H1 (cell line): ENCODE results near the gene NDUFA9. TPM values are rescaled to one million over a fixed set of nuclear protein-coding genes. Genes with fewer than 3 reads are reported as not detected.

Source experiments
- CTCF ChIA-PET: fragments of 300-600 bp; sonication (Branson Sonifier 250); formaldehyde crosslinking; loops from one replicate; lab custom pipeline; 2021; ENCODE audit not compliant: partially characterized antibody; lab: Charles Lee
- POLR2A ChIA-PET: fragments of 300-600 bp; sonication (Branson Sonifier 250); formaldehyde crosslinking; loops from one replicate; lab custom pipeline; 2021; ENCODE audit warnings: inconsistent platforms; ENCODE audit not compliant: partially characterized antibody; lab: Charles Lee
- DNase-seq, 2 experiments: peaks; one replicate each; pipeline versions ENCODE4 v3.0.0 to v3.0.0-alpha.2; 2010 to 2022; ENCODE audit warnings: low spot score in 2 of 2, low read depth in 1 of 2, mixed read lengths in 1 of 2
- FAIRE-seq: peaks from 2 replicates; lab custom pipeline; 2011; peaks lifted over from hg19 to GRCh38; lab: Jason Lieb, UNC
- H2AFZ ChIP-seq: 2 replicates; pipeline ENCODE4 v1.8.1; 2012; ENCODE audit warnings: low read length, inconsistent platforms
- H2AK5ac ChIP-seq: 2 replicates; pipeline ENCODE4 v1.6.1; 2013; ENCODE audit warnings: low read depth, low read length
- H2BK120ac ChIP-seq: replicated peaks from 2 replicates; pipeline ENCODE3; 2013; ENCODE audit warnings: low read depth, low read length, inconsistent platforms
- H2BK12ac ChIP-seq: 2 replicates; pipeline ENCODE4 v1.6.1; 2013; ENCODE audit warnings: low read depth, low read length
- H2BK15ac ChIP-seq: 2 replicates; pipeline ENCODE4 v1.6.1; 2013; ENCODE audit warnings: low read length
- H2BK20ac ChIP-seq: 2 replicates; pipeline ENCODE4 v1.6.1; 2013; ENCODE audit warnings: low read length
- H2BK5ac ChIP-seq: 2 replicates; pipeline ENCODE4 v1.6.1; 2013; ENCODE audit warnings: low read depth, low read length
- H3K14ac ChIP-seq: 2 replicates; pipeline ENCODE4 v1.6.1; 2013; ENCODE audit warnings: inconsistent platforms; ENCODE audit not compliant: insufficient read length
- H3K18ac ChIP-seq: 2 replicates; pipeline ENCODE4 v1.6.1; 2013; ENCODE audit warnings: low read length; ENCODE audit errors: extremely low read depth
- H3K23ac ChIP-seq: 2 replicates; pipeline ENCODE4 v1.6.1; 2013; ENCODE audit warnings: inconsistent platforms; ENCODE audit not compliant: insufficient read length
- H3K23me2 ChIP-seq: 2 replicates; pipeline ENCODE4 v1.6.1; 2013; ENCODE audit warnings: low read depth, low read length
- H3K27ac ChIP-seq: 2 replicates; pipeline ENCODE4 v1.6.1; 2011; ENCODE audit warnings: low read depth, low read length, inconsistent platforms
- H3K27me3 ChIP-seq, 4 experiments: replicated peaks in 1 of 4; 1 replicate in 1 of 4; 2 replicates in 3 of 4; pipeline versions ENCODE4 v1.6.1 to v1.8.1; 2011 to 2013; ENCODE audit warnings: low read length in 3 of 4, mild to moderate bottlenecking in 3 of 4, inconsistent platforms in 2 of 4, mixed read lengths in 2 of 4, moderate library complexity in 1 of 4; ENCODE audit not compliant: control insufficient read depth in 3 of 4, insufficient read depth in 3 of 4; ENCODE audit errors: extremely low read depth in 1 of 4
- H3K36me3 ChIP-seq, 4 experiments: 2 replicates each; pipeline versions ENCODE4 v1.6.1 to v1.8.1; 2011 to 2013; ENCODE audit warnings: mild to moderate bottlenecking in 4 of 4, low read length in 3 of 4, moderate library complexity in 2 of 4, control low read depth in 1 of 4, inconsistent platforms in 1 of 4; ENCODE audit not compliant: insufficient read depth in 4 of 4, control insufficient read depth in 2 of 4
- H3K4ac ChIP-seq: replicated peaks from 2 replicates; pipeline ENCODE3; 2013; ENCODE audit warnings: low read length, low read depth, mixed read lengths, inconsistent platforms; ENCODE audit not compliant: insufficient read length
- H3K4me1 ChIP-seq, 4 experiments: replicated peaks in 1 of 4; 1 replicate in 1 of 4; 2 replicates in 3 of 4; pipeline versions ENCODE4 v1.6.1 to v1.8.1; 2011 to 2013; ENCODE audit warnings: low read length in 3 of 4, inconsistent platforms in 2 of 4, mixed read lengths in 1 of 4; ENCODE audit not compliant: insufficient read depth in 4 of 4, control insufficient read depth in 3 of 4
- H3K4me2 ChIP-seq, 2 experiments: 2 replicates each; pipeline versions ENCODE4 v1.6.1 to v1.8.1; 2011 to 2013; ENCODE audit warnings: low read depth in 2 of 2, low read length in 2 of 2, control low read depth in 1 of 2, inconsistent platforms in 1 of 2, mild to moderate bottlenecking in 1 of 2; ENCODE audit not compliant: insufficient read depth in 1 of 2
- H3K4me3 ChIP-seq, 4 experiments: fragments of 200-600, 300-600 bp in 1 of 4; sonication (generic), shearing (Covaris generic), sonication (Bioruptor Twin) in 1 of 4; 2 replicates each; pipeline versions ENCODE4 v1.5.1 to v1.8.1; 2011 to 2016; ENCODE audit warnings: low read length in 4 of 4, low read depth in 3 of 4, control low read depth in 2 of 4, inconsistent platforms in 2 of 4, mild to moderate bottlenecking in 2 of 4, mixed read lengths in 1 of 4, moderate library complexity in 1 of 4; ENCODE audit not compliant: insufficient read depth in 2 of 4; ENCODE audit errors: extremely low read depth in 1 of 4
- H3K56ac ChIP-seq: replicated peaks from 2 replicates; pipeline ENCODE3; 2013; ENCODE audit warnings: low read depth, mild to moderate bottlenecking, mixed read lengths, low read length, inconsistent platforms; ENCODE audit not compliant: insufficient read length
- H3K79me1 ChIP-seq: 2 replicates; pipeline ENCODE4 v1.6.1; 2013; ENCODE audit warnings: low read depth, low read length, control low read depth
- H3K79me2 ChIP-seq, 2 experiments: 2 replicates each; pipeline versions ENCODE4 v1.6.1 to v1.8.1; 2012 to 2013; ENCODE audit warnings: low read length in 2 of 2, mild to moderate bottlenecking in 2 of 2, inconsistent platforms in 1 of 2; ENCODE audit not compliant: insufficient read depth in 2 of 2, control insufficient read depth in 1 of 2
- H3K9ac ChIP-seq, 4 experiments: replicated peaks in 1 of 4; 1 replicate in 1 of 4; 2 replicates in 3 of 4; pipeline versions ENCODE4 v1.6.1 to v1.8.1; 2011 to 2013; ENCODE audit warnings: low read depth in 3 of 4, low read length in 3 of 4, control low read depth in 2 of 4, mild to moderate bottlenecking in 2 of 4, moderate library complexity in 2 of 4, inconsistent platforms in 1 of 4; ENCODE audit errors: extremely low read depth in 1 of 4
- H3K9me3 ChIP-seq, 2 experiments: 2 replicates each; pipeline versions ENCODE4 v1.6.1 to v1.8.1; 2012 to 2013; ENCODE audit warnings: mild to moderate bottlenecking in 2 of 2, moderate library complexity in 2 of 2, control low read depth in 1 of 2, inconsistent platforms in 1 of 2, low read depth in 1 of 2, low read length in 1 of 2, mixed read lengths in 1 of 2; ENCODE audit not compliant: insufficient read depth in 2 of 2
- H4K20me1 ChIP-seq, 2 experiments: replicated peaks in 1 of 2; 2 replicates each; pipeline versions ENCODE3 to v1.8.1; 2011 to 2013; ENCODE audit warnings: inconsistent platforms in 2 of 2, low read length in 2 of 2, mild to moderate bottlenecking in 1 of 2; ENCODE audit not compliant: insufficient read depth in 2 of 2, control insufficient read depth in 1 of 2
- H4K5ac ChIP-seq: 2 replicates; pipeline ENCODE4 v1.6.1; 2013; ENCODE audit warnings: low read length, low read depth, mixed read lengths, inconsistent platforms; ENCODE audit not compliant: insufficient read length
- H4K8ac ChIP-seq: 2 replicates; pipeline ENCODE4 v1.8.0; 2013; ENCODE audit warnings: mild to moderate bottlenecking, moderate library complexity, low read length, inconsistent platforms; ENCODE audit not compliant: insufficient read depth; ENCODE audit errors: extremely low read depth
- H4K91ac ChIP-seq: replicated peaks from 2 replicates; pipeline ENCODE3; 2013; ENCODE audit warnings: low read length, mixed read lengths, inconsistent platforms; ENCODE audit not compliant: insufficient read length
- BACH1 ChIP-seq: IDR thresholded peaks from 2 replicates; pipeline ENCODE4 v1.6.1; 2012; ENCODE audit warnings: low read length, improper control_type of control experiment
- BRCA1 ChIP-seq: IDR thresholded peaks from 2 replicates; pipeline ENCODE4 v1.6.1; 2012; ENCODE audit warnings: low read depth, low read length, improper control_type of control experiment
- CBX5 ChIP-seq: fragments of 300-800, 300-1000 bp; sonication (generic); IDR thresholded peaks from 2 replicates; pipeline ENCODE4 v1.7.1; 2016; ENCODE audit warnings: antibody characterized with exemption, low read length, low read depth
- EGR1 ChIP-seq: IDR thresholded peaks from 2 replicates; pipeline ENCODE4 v1.6.1; 2011; ENCODE audit warnings: low read depth, low read length, borderline replicate concordance
- NRF1 ChIP-seq: IDR thresholded peaks from 2 replicates; pipeline ENCODE4 v1.6.1; 2011; ENCODE audit warnings: mild to moderate bottlenecking, low read depth, low read length, improper control_type of control experiment
- RFX5 ChIP-seq: IDR thresholded peaks from 2 replicates; pipeline ENCODE4 v1.6.1; 2011; ENCODE audit warnings: low read depth, low read length, improper control_type of control experiment, borderline replicate concordance
- RXRA ChIP-seq: IDR thresholded peaks from 2 replicates; pipeline ENCODE4 v1.6.1; 2011; ENCODE audit warnings: low read depth, mild to moderate bottlenecking, low read length, moderate library complexity; ENCODE audit not compliant: insufficient read depth
- SP1 ChIP-seq: IDR thresholded peaks from 2 replicates; pipeline ENCODE4 v1.6.1; 2011; ENCODE audit warnings: low read depth, low read length
- ZNF274 ChIP-seq: IDR thresholded peaks from 2 replicates; pipeline ENCODE4 v1.7.0; 2012; ENCODE audit warnings: low read length, borderline replicate concordance; ENCODE audit errors: extremely low read depth
- WGBS, 2 experiments: shearing (Covaris generic) in 1 of 2; methylation state at CpG; one replicate each; pipeline versions ENCODE4 v1.1.6 to v1.1.7; 2013 to 2015; ENCODE audit warnings: low lambda C conversion rate in 2 of 2, mixed read lengths in 2 of 2, inconsistent platforms in 1 of 2, low coverage in 1 of 2, missing lambda C conversion rate in 1 of 2; ENCODE audit not compliant: insufficient replicate concordance in 2 of 2, insufficient coverage in 1 of 2, insufficient read length in 1 of 2; ENCODE audit errors: extremely low coverage in 1 of 2, missing lambda C conversion rate in 1 of 2; 5-methylcytosine and 5-hydroxymethylcytosine counted together
- polyA plus RNA-seq, 7 experiments: library from polyadenylated mRNA; depleted of rRNA in 3 of 7; stranded (reverse) in 5 of 7; unstranded in 2 of 7; fragments of >200 nt in 5 of 7; fragments of 200-250 nt in 2 of 7; gene quantifications; 1 replicate in 5 of 7; 2 replicates in 1 of 7; 4 replicates in 1 of 7; pipeline versions ENCODE4 v1.2.1 to v1.2.3, GENCODE V29; 2011 to 2013; ENCODE audit warnings: missing spikeins in 2 of 7, mixed read lengths in 2 of 7
- total RNA-seq: library from RNA; stranded (reverse); fragmentation: NEBNext Ultra II Directional; extraction: Animal tissue kit (Norgen Biotek cat#: 25700); gene quantifications from 2 replicates; pipeline ENCODE4 v1.2.1, GENCODE V29; 2021
- TF ChIP-seq, protein P1 (sequence below): IDR thresholded peaks from 2 replicates; pipeline ENCODE4 v1.6.1; 2011; ENCODE audit warnings: low read length, improper control_type of control experiment

The NDUFA9 gene
- total and polyA plus RNA-seq, 2 of the 8 experiments (the other 6 are each of a cell fraction or from before 2014, with no cell fraction given): 50.2 to 67.0 TPM

GRCh38 chr12:4643747-4644146 is 5.2 kb upstream of the NDUFA9 start:
- Histone ChIP-seq H3K79me1 (no peaks in the 10 kb centered on the region), H4K20me1 (no peaks in the 10 kb centered on the region), H3K18ac (no peak overlapping the region), H4K8ac (no peak overlapping the region), H3K56ac (no peak overlapping the region), H3K36me3 (no peaks in the 10 kb centered on the region), H3K9me3 (no peaks in the 10 kb centered on the region), H2AK5ac (no peak overlapping the region), H3K27ac (no peak overlapping the region), H3K79me2 (no peaks in the 10 kb centered on the region), H3K9ac (no peak overlapping the region; a peak in 1 of 7 replicates), H2AFZ (no peak overlapping the region), H3K4me3 (no peak overlapping the region), H3K14ac (no peak overlapping the region), H3K27me3 (no peaks in the 10 kb centered on the region), H3K23ac (no peak overlapping the region), H2BK120ac (no peak overlapping the region), H3K23me2 (0 out of 2 replicates have a peak, but pooled peaks cover 1% of the 10 kb centered on the region), H3K4ac (no peak overlapping the region), H2BK5ac (no peak overlapping the region), H4K91ac (no peak overlapping the region), H2BK12ac (no peak overlapping the region), H2BK15ac (no peak overlapping the region), H3K4me2 (no peak overlapping the region), H2BK20ac (no peak overlapping the region), H4K5ac (no peak overlapping the region), H3K4me1 (0 out of 7 replicates have a peak, but pooled peaks cover 0 to 3% (median 0%) of the 10 kb centered on the region in 4 experiments)
- FAIRE-seq (no peak), DNase-seq (no peak)
- CTCF ChIA-PET: interaction anchor here (1.0 to 1.6 kb wide), 4 partner anchors 11 to 262 kb away, joined by 3 to 5 read pairs (median 4); no protein-coding TSS in a partner anchor
- no peak for TF ChIP-seq SP1
- no peak for TF ChIP-seq BRCA1
- TF ChIP-seq, protein P1, sequence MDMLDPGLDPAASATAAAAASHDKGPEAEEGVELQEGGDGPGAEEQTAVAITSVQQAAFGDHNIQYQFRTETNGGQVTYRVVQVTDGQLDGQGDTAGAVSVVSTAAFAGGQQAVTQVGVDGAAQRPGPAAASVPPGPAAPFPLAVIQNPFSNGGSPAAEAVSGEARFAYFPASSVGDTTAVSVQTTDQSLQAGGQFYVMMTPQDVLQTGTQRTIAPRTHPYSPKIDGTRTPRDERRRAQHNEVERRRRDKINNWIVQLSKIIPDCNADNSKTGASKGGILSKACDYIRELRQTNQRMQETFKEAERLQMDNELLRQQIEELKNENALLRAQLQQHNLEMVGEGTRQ: no peak
- TF ChIP-seq BACH1: no peak
- TF ChIP-seq NRF1: no peak
- no peak for TF ChIP-seq RXRA
- TF ChIP-seq CBX5: no peak
- no peak for TF ChIP-seq EGR1
- TF ChIP-seq RFX5: no peak
- no peak for TF ChIP-seq ZNF274
- POLR2A ChIA-PET: interaction anchor here (0.9 kb wide), 1 partner anchor 116 kb away, joined by 3 read pairs; no protein-coding TSS in a partner anchor
- WGBS, 2 experiments: 83% methylated on average over 6 of the region's 6 CpGs; no CpG with 5 or more reads in 1 of the 2 experiments
